Fibroblast of lung (primary cell): ENCODE measurements around the gene ARID1B. TPM values are rescaled to one million over a fixed set of nuclear protein-coding genes. Genes with fewer than 3 reads are reported as not detected.

ENCODE experiments used
- DNase-seq, 2 donors: peaks; one replicate each; pipeline versions ENCODE4 v3.0.0 to v3.0.0-alpha.2; 2010; ENCODE audit warnings: low read depth in 2 of 2
- H2AFZ ChIP-seq: 2 replicates; pipeline ENCODE4 v1.5.1; 2012; ENCODE audit warnings: low read length, control low read depth, inconsistent platforms
- H3K27ac ChIP-seq: 2 replicates; pipeline ENCODE4 v1.5.1; 2011; ENCODE audit warnings: low read length, control low read depth; ENCODE audit not compliant: insufficient read depth
- H3K27me3 ChIP-seq: 2 replicates; pipeline ENCODE4 v1.5.1; 2011; ENCODE audit warnings: mild to moderate bottlenecking, low read length; ENCODE audit not compliant: control insufficient read depth, insufficient read depth
- H3K36me3 ChIP-seq: 2 replicates; pipeline ENCODE4 v1.5.1; 2011; ENCODE audit warnings: low read length; ENCODE audit not compliant: control insufficient read depth, insufficient read depth
- H3K4me1 ChIP-seq: 2 replicates; pipeline ENCODE4 v1.5.1; 2011; ENCODE audit warnings: low read length; ENCODE audit not compliant: control insufficient read depth, insufficient read depth; ENCODE audit errors: extremely low read depth
- H3K4me2 ChIP-seq: 2 replicates; pipeline ENCODE4 v1.5.1; 2011; ENCODE audit warnings: low read length, control low read depth; ENCODE audit not compliant: insufficient read depth; ENCODE audit errors: extremely low read depth
- H3K4me3 ChIP-seq, 4 experiments: fragments of 200-600 bp in 1 of 4; sonication (generic) in 1 of 4; replicated peaks in 1 of 4; 2 replicates each; pipeline ENCODE4 v1.5.1; 2011 to 2016; ENCODE audit warnings: low read length in 4 of 4, low read depth in 3 of 4, mild to moderate bottlenecking in 3 of 4, control low read depth in 2 of 4, inconsistent platforms in 1 of 4, mixed read lengths in 1 of 4; ENCODE audit not compliant: insufficient read depth in 1 of 4; ENCODE audit errors: control extremely low read depth in 1 of 4
- H3K79me2 ChIP-seq: 2 replicates; pipeline ENCODE4 v1.5.1; 2012; ENCODE audit warnings: mild to moderate bottlenecking, low read length, inconsistent platforms; ENCODE audit not compliant: control insufficient read depth, insufficient read depth
- H3K9ac ChIP-seq: 2 replicates; pipeline ENCODE4 v1.5.1; 2011; ENCODE audit warnings: mild to moderate bottlenecking, low read length, control low read depth; ENCODE audit not compliant: insufficient read depth
- H3K9me3 ChIP-seq: 2 replicates; pipeline ENCODE4 v1.5.1; 2012; ENCODE audit warnings: low read depth, low read length; ENCODE audit not compliant: control insufficient read depth, insufficient read depth
- H4K20me1 ChIP-seq: 2 replicates; pipeline ENCODE4 v1.5.1; 2011; ENCODE audit warnings: low read length; ENCODE audit not compliant: control insufficient read depth, insufficient read depth; ENCODE audit errors: extremely low read depth
- CTCF ChIP-seq, 2 donors: IDR thresholded peaks in 1 of 2; conservative IDR thresholded peaks in 1 of 2; 1 replicate in 1 of 2; 2 replicates in 1 of 2; pipeline ENCODE4 v1.5.1; 2011 to 2012; ENCODE audit warnings: low read length in 2 of 2, control low read depth in 1 of 2, inconsistent platforms in 1 of 2, low read depth in 1 of 2, mild to moderate bottlenecking in 1 of 2
- EZH2 ChIP-seq: IDR thresholded peaks from 2 replicates; pipeline ENCODE4 v1.5.1; 2012; ENCODE audit warnings: low read length, control low read depth, mild to moderate bottlenecking; ENCODE audit errors: missing control alignments
- polyA plus RNA-seq, 2 donors: library from polyadenylated mRNA; depleted of rRNA in 1 of 2; stranded (reverse) in 1 of 2; unstranded in 1 of 2; fragments of >200 nt; gene quantifications; 2 replicates each; pipeline ENCODE4 v1.2.1, GENCODE V29; 2011 to 2012; ENCODE audit warnings: missing spikeins in 1 of 2
- total RNA-seq: library from RNA; depleted of rRNA; stranded (reverse); fragments of >200 nt; gene quantifications from 2 replicates; pipeline ENCODE4 v1.2.1, GENCODE V29; 2014

ARID1B gene
- total and polyA plus RNA-seq, 2 donors (not counting 1 experiment from before 2014, with no cell fraction given): 15.4 to 41.9 TPM

DNA sequence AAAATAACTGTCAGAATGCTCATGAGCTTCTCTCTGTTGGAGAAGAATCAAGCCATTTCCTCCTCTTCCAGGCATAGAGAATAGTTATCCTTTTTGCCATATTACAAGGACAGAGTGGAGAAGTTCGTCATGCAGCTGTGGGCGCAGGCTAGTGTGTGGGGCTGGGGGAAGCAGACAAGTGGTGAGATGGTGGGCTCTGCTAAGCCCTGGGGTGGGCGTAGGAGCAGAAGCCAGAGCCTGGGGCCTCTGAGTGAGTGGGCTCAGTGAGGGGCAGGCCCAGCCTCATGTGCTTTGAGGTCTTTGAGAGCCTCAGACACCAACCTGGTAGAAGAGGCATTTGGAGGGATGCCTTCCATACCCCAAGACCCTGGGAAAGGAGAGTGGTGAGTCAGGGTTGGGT lies 19.4 kb downstream of the ARID1B start:
- Histone ChIP-seq H3K4me1 (no peaks in the 10 kb centered on the region), H3K4me2 (no peak overlapping the region), H3K27ac (no peak overlapping the region), H2AFZ (no peak overlapping the region), H4K20me1 (no peaks in the 10 kb centered on the region), H3K79me2 (peaks cover 64% of the 10 kb centered on the region), H3K4me3 (no peak overlapping the region), H3K9me3 (no peaks in the 10 kb centered on the region), H3K27me3 (no peaks in the 10 kb centered on the region), H3K9ac (no peak overlapping the region), H3K36me3 (no peaks in the 10 kb centered on the region)
- DNase-seq: no peak
- no peak for TF ChIP-seq CTCF (conservative IDR thresholded peaks at IDR 0.05 in 1 of 2, IDR thresholded peaks at IDR 0.05 in 1 of 2; ENCODE audit: low read depth in 1 of 2, low read length in 2 of 2)
- TF ChIP-seq EZH2: no peak

DNA sequence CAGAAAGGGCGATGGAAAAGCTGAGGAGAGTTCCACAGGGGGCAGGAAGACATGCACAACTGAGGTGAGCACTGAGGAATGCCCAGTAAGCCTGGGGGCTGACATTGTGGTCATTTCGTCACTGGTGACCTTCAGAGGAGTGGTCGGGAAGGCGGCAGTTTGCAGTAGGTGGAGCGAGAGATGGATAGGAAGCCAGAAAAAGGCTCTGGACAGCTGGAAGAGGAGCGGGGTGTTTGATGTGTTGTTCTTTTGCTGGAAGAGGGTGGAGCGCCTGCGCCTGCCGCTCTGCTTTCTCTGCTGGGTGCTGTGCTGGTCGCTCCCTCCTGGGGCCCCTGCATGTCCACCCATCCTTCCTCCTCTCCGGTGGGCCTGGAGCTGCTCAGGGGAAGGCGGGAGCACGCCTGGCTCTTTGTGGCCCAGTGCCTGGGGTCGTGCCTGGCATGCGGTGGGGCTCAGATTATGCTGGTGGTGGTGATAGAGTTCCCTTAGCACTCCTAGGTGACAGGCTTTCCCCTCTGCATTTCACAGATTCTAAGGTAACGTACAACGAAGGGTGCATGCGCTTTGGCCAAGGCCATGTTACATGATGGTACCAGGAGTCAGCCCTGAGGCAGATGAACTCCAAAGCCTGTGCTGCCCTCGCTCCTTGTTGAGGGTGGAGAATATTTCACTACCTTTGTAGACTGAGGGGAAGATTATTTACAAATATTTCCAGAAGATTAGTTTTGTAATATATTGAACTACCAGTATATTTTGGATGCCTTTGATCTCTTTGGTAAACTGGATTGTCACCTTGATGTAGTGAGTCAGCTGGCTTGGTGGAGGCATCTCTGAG lies 20.9 kb downstream of the ARID1B start:
- no peaks in the 10 kb centered on the region for H3K36me3 ChIP-seq
- H3K4me3 ChIP-seq: no peak overlapping the region
- H4K20me1 ChIP-seq: no peaks in the 10 kb centered on the region
- no peaks in the 10 kb centered on the region for H3K4me1 ChIP-seq
- no peak overlapping the region for H3K9ac ChIP-seq
- H3K27ac ChIP-seq: no peak overlapping the region
- DNase-seq: no peak
- TF ChIP-seq EZH2 (no peak), CTCF (conservative IDR thresholded peaks at IDR 0.05 in 1 of 2, IDR thresholded peaks at IDR 0.05 in 1 of 2; ENCODE audit: low read depth in 1 of 2, low read length in 2 of 2) (no peak)
- no peaks in the 10 kb centered on the region for H3K27me3 ChIP-seq
- peaks cover 64% of the 10 kb centered on the region for H3K79me2 ChIP-seq
- no peak overlapping the region for H3K4me2 ChIP-seq
- H3K9me3 ChIP-seq: no peaks in the 10 kb centered on the region
- H2AFZ ChIP-seq: no peak overlapping the region

- no peak for DNase-seq
- no peak overlapping the region for H3K27ac ChIP-seq
- no peaks in the 10 kb centered on the region for H3K27me3 ChIP-seq
- no peak overlapping the region for H3K4me2 ChIP-seq
- no peaks in the 10 kb centered on the region for H3K4me1 ChIP-seq
- H3K36me3 ChIP-seq: no peaks in the 10 kb centered on the region
- H2AFZ ChIP-seq: no peak overlapping the region
- H3K4me3 ChIP-seq: no peak overlapping the region
- peaks cover 69% of the 10 kb centered on the region for H3K79me2 ChIP-seq
- H4K20me1 ChIP-seq: no peaks in the 10 kb centered on the region
- H3K9ac ChIP-seq: no peak overlapping the region
- TF ChIP-seq EZH2 (no peak), CTCF (conservative IDR thresholded peaks at IDR 0.05 in 1 of 2, IDR thresholded peaks at IDR 0.05 in 1 of 2; ENCODE audit: low read depth in 1 of 2, low read length in 2 of 2) (no peak)
- no peaks in the 10 kb centered on the region for H3K9me3 ChIP-seq
These were observed 24.5 kb downstream of the ARID1B start for GRCh38 chr6:156801712-156802111.
